Calu3 (cell line): Measurements from ENCODE around the gene ADAMTS4. TPM values are rescaled to one million over a fixed set of nuclear protein-coding genes. Genes with fewer than 3 reads are reported as not detected.

ENCODE experiments used
- BruUV-seq: library from RNA; stranded (reverse); fragments of 400-500 nt; replicated peaks from 2 replicates; lab custom pipeline; 2021; lab: Mats Ljungman, UMichigan
- CTCF ChIA-PET: fragments of 300-600 bp; sonication (Branson Sonifier 250); formaldehyde crosslinking; loops from one replicate; lab custom pipeline; 2022; ENCODE audit warnings: antibody characterized with exemption; lab: Charles Lee
- DNase-seq: peaks from one replicate; pipeline ENCODE4 v3.0.0; 2022
- H3K27ac Mint-ChIP-seq: one replicate; pipeline ENCODE4 v1.8.0; 2022; ENCODE audit warnings: mixed read lengths; ENCODE audit not compliant: unreplicated experiment
- H3K27me3 Mint-ChIP-seq: one replicate; pipeline ENCODE4 v1.8.0; 2022; ENCODE audit warnings: mixed read lengths; ENCODE audit not compliant: unreplicated experiment
- H3K36me3 Mint-ChIP-seq: one replicate; pipeline ENCODE4 v1.8.0; 2022; ENCODE audit warnings: mild to moderate bottlenecking, moderate library complexity, mixed read lengths; ENCODE audit not compliant: insufficient read depth, unreplicated experiment
- H3K4me1 Mint-ChIP-seq: one replicate; pipeline ENCODE4 v1.8.0; 2022; ENCODE audit warnings: mild to moderate bottlenecking, low read depth, mixed read lengths; ENCODE audit not compliant: unreplicated experiment
- H3K4me3 Mint-ChIP-seq: one replicate; pipeline ENCODE4 v1.8.0; 2022; ENCODE audit warnings: mild to moderate bottlenecking, low read depth, moderate library complexity, mixed read lengths; ENCODE audit not compliant: unreplicated experiment
- H3K9me3 Mint-ChIP-seq: one replicate; pipeline ENCODE4 v1.8.0; 2022; ENCODE audit warnings: low read depth, mixed read lengths; ENCODE audit not compliant: unreplicated experiment
- CTCF ChIP-seq: fragments of 200-600 bp; IDR thresholded peaks from one replicate; pipeline ENCODE4 v1.8.0; 2022; ENCODE audit warnings: antibody characterized with exemption; ENCODE audit not compliant: unreplicated experiment
- intact Hi-C: fragments of 100-400 bp; cut with micrococcal nuclease; formaldehyde crosslinking; loops from one replicate; pipeline ENCODE4 v1.10.0; 2022; ENCODE audit not compliant: unreplicated experiment
- microRNA-seq: library from miRNA; unstranded; fragments of <30 nt; microRNA quantifications from one replicate; pipeline ENCODE4 v1.2.0, GENCODE V29; 2022
- total RNA-seq: library from RNA; stranded (reverse); gene quantifications from 2 replicates; pipeline ENCODE4 v1.2.3, GENCODE V29; 2022

ADAMTS4 gene
- total RNA-seq, 1 experiment from 2014 or later, result not detected

GRCh38 chr1:161138431-161138830 is 60.4 kb downstream of the ADAMTS4 start:
- no peak overlapping the region for H3K4me3 Mint-ChIP-seq
- no peaks in the 10 kb centered on the region for H3K9me3 Mint-ChIP-seq
- peaks cover 9% of the 10 kb centered on the region for H3K4me1 Mint-ChIP-seq
- H3K27me3 Mint-ChIP-seq, result no peaks in the 10 kb centered on the region
- DNase-seq, result no peak
- BruUV-seq, result no TSS peak
- intact Hi-C loops, result loop anchor here (5.0 to 10.0 kb wide), 2 partner anchors 301 to 414 kb away; no protein-coding TSS in a partner anchor
- no peaks in the 10 kb centered on the region for H3K36me3 Mint-ChIP-seq
- TF ChIP-seq CTCF, result no peak
- H3K27ac Mint-ChIP-seq, result no peak overlapping the region
- CTCF ChIA-PET, result interaction anchor here (0.6 to 1.1 kb wide), 2 partner anchors 9 to 159 kb away, joined by 3 to 4 read pairs; no protein-coding TSS in a partner anchor

GRCh38 chr1:161137881-161138280 is 61.0 kb downstream of the ADAMTS4 start:
- CTCF ChIA-PET, result interaction anchor here (0.5 to 1.1 kb wide), 3 partner anchors 9 to 198 kb away, joined by 3 to 4 read pairs (median 3); no protein-coding TSS in a partner anchor
- intact Hi-C loops, result loop anchor here (5.0 to 10.0 kb wide), 2 partner anchors 301 to 413 kb away; no protein-coding TSS in a partner anchor
- peaks cover 9% of the 10 kb centered on the region for H3K4me1 Mint-ChIP-seq
- DNase-seq, result no peak
- H3K27me3 Mint-ChIP-seq, result no peaks in the 10 kb centered on the region
- TF ChIP-seq CTCF, result no peak
- no peak overlapping the region for H3K4me3 Mint-ChIP-seq
- no peaks in the 10 kb centered on the region for H3K36me3 Mint-ChIP-seq
- BruUV-seq, result no TSS peak
- no peaks in the 10 kb centered on the region for H3K9me3 Mint-ChIP-seq
- H3K27ac Mint-ChIP-seq, result no peak overlapping the region

Small RNAs within 50 kb of the gene (microRNA-seq; reads per million reads assigned to microRNA genes)
- 1.1 reads per million for gene MIR5187

Other genes starting within 250 kb of the ADAMTS4 start
- gene ITLN2, start 244.2 kb downstream of the ADAMTS4 start, total RNA-seq, result not detected in 2 replicates
- 157 and 173 TPM in 2 replicates for gene F11R, start 177.9 kb downstream of the ADAMTS4 start, total RNA-seq
- gene TSTD1, start 160.1 kb downstream of the ADAMTS4 start, total RNA-seq, result 67.6 and 74.1 TPM in 2 replicates
- 72.1 and 75.4 TPM in 2 replicates for gene USF1, start 153.1 kb downstream of the ADAMTS4 start, total RNA-seq
- 1.7 and 2.9 TPM in 2 replicates for gene ARHGAP30, start 129.2 kb downstream of the ADAMTS4 start, total RNA-seq
- gene NECTIN4, start 109.5 kb downstream of the ADAMTS4 start, total RNA-seq, result 24.9 and 42.4 TPM in 2 replicates
- gene KLHDC9, start 100.7 kb downstream of the ADAMTS4 start, total RNA-seq, result 5.3 and 7.0 TPM in 2 replicates
- gene PFDN2, start 81.0 kb downstream of the ADAMTS4 start, total RNA-seq, result 121 and 129 TPM in 2 replicates
- 49.8 and 52.9 TPM in 2 replicates for gene NIT1, start 80.9 kb downstream of the ADAMTS4 start, total RNA-seq
- gene DEDD, start 66.4 kb downstream of the ADAMTS4 start, total RNA-seq, result 40.4 and 45.7 TPM in 2 replicates
- gene UFC1, start 45.1 kb downstream of the ADAMTS4 start, total RNA-seq, result 77.5 and 85.8 TPM in 2 replicates
- gene USP21, start 39.6 kb downstream of the ADAMTS4 start, total RNA-seq, result 35.8 and 40.9 TPM in 2 replicates
- gene PPOX, start 32.6 kb downstream of the ADAMTS4 start, total RNA-seq, result 25.7 and 27.1 TPM in 2 replicates
- 51.9 and 59.2 TPM in 2 replicates for gene B4GALT3, start 21.5 kb downstream of the ADAMTS4 start, total RNA-seq
- gene NDUFS2, start 3.3 kb upstream of the ADAMTS4 start, total RNA-seq, result 91.3 and 98.3 TPM in 2 replicates
- not detected in 2 replicates for gene FCER1G, start 16.2 kb upstream of the ADAMTS4 start, total RNA-seq
- not detected in 2 replicates for gene APOA2, start 24.6 kb upstream of the ADAMTS4 start, total RNA-seq
- gene TOMM40L, start 27.0 kb upstream of the ADAMTS4 start, total RNA-seq, result 14.1 and 15.0 TPM in 2 replicates
- gene NR1I3, start 39.1 kb upstream of the ADAMTS4 start, total RNA-seq, result not detected in 2 replicates
- not detected in 2 replicates for gene PCP4L1, start 59.7 kb upstream of the ADAMTS4 start, total RNA-seq
- gene MPZ, start 110.9 kb upstream of the ADAMTS4 start, total RNA-seq, result 0.37 and 0.47 TPM in 2 replicates
- 242 and 245 TPM in 2 replicates for gene SDHC, start 115.3 kb upstream of the ADAMTS4 start, total RNA-seq
- gene CFAP126, start 168.8 kb upstream of the ADAMTS4 start, total RNA-seq, result not detected in 2 replicates